Activated CD4-positive, alpha-beta memory T cell treated with anti-CD3 and anti-CD28 coated beads for 36 hours (primary cell): ENCODE data around the gene EIF5. TPM values are rescaled to one million over a fixed set of nuclear protein-coding genes. Genes with fewer than 3 reads are reported as not detected.

ENCODE experiments used
- CTCF ChIA-PET: fragments of 350-600 bp; sonication (Branson Sonifier 250); formaldehyde crosslinking; loops from one replicate; lab custom pipeline; 2021; ENCODE audit warnings: antibody characterized with exemption, inconsistent platforms; lab: Charles Lee
- POLR2A ChIA-PET: fragments of 350-600 bp; sonication (Branson Sonifier 250); formaldehyde crosslinking; loops from one replicate; lab custom pipeline; 2021; ENCODE audit warnings: antibody characterized with exemption; lab: Charles Lee
- DNase-seq: peaks from one replicate; pipeline ENCODE4 v3.0.0-alpha.2; 2020
- H3K27ac Mint-ChIP-seq: one replicate; pipeline ENCODE4 v1.8.0; 2021; ENCODE audit warnings: mixed read lengths
- H3K27me3 Mint-ChIP-seq: one replicate; pipeline ENCODE4 v1.8.0; 2021; ENCODE audit warnings: mixed read lengths
- H3K36me3 Mint-ChIP-seq: one replicate; pipeline ENCODE4 v1.8.0; 2021; ENCODE audit warnings: mixed read lengths
- H3K4me1 Mint-ChIP-seq: one replicate; pipeline ENCODE4 v1.8.0; 2021; ENCODE audit warnings: low read depth, mixed read lengths
- H3K4me3 Mint-ChIP-seq: one replicate; pipeline ENCODE4 v1.8.0; 2021; ENCODE audit warnings: mild to moderate bottlenecking, mixed read lengths
- H3K9me3 Mint-ChIP-seq: one replicate; pipeline ENCODE4 v1.8.0; 2021; ENCODE audit warnings: mixed read lengths
- intact Hi-C: fragments of 100-400 bp; cut with micrococcal nuclease; formaldehyde crosslinking; loops from one replicate; pipeline ENCODE4 v1.15.1; 2023
- total RNA-seq, 2 experiments: library from RNA; stranded (reverse); gene quantifications; one replicate each; pipeline ENCODE4 v1.2.3, GENCODE V29; 2021

EIF5 gene
- total RNA-seq, 2 experiments from 2014 or later = 192 to 196 TPM

- no peak for DNase-seq
- intact Hi-C loops = no loop called here
- ChIA-PET POLR2A (no interaction called here), CTCF (interaction anchor here (1.2 to 9.3 kb wide), 5 partner anchors 9 to 218 kb away, joined by 3 to 101 read pairs (median 5); no protein-coding TSS in a partner anchor)
- H3K4me3 Mint-ChIP-seq = no peak overlapping the region
- H3K9me3 Mint-ChIP-seq = no peaks in the 10 kb centered on the region
- H3K36me3 Mint-ChIP-seq = no peaks in the 10 kb centered on the region
- H3K4me1 Mint-ChIP-seq = peaks cover 4% of the 10 kb centered on the region
- peaks cover 18% of the 10 kb centered on the region for H3K27me3 Mint-ChIP-seq
- no peak overlapping the region for H3K27ac Mint-ChIP-seq
Observed at GRCh38 chr14:103293465-103293864, 40.6 kb upstream of the EIF5 start.

- H3K9me3 Mint-ChIP-seq = no peaks in the 10 kb centered on the region
Observed at GRCh38 chr14:103294091-103294490, 39.9 kb upstream of the EIF5 start.

GRCh38 chr14:103296007-103296406 is 38.0 kb upstream of the EIF5 start:
- ChIA-PET CTCF (interaction anchor here (0.6 to 1.4 kb wide), 4 partner anchors 86 to 642 kb away, joined by 3 to 6 read pairs (median 4); no protein-coding TSS in a partner anchor), POLR2A (interaction anchor here (0.6 to 0.7 kb wide), 2 partner anchors 217 to 417 kb away, joined by 3 to 6 read pairs; no protein-coding TSS in a partner anchor)
- DNase-seq = no peak
- no peak overlapping the region for H3K27ac Mint-ChIP-seq
- no peak overlapping the region for H3K4me3 Mint-ChIP-seq
- no peaks in the 10 kb centered on the region for H3K36me3 Mint-ChIP-seq
- H3K27me3 Mint-ChIP-seq = peaks cover 15% of the 10 kb centered on the region
- H3K9me3 Mint-ChIP-seq = no peaks in the 10 kb centered on the region
- intact Hi-C loops = no loop called here
- peaks cover 4% of the 10 kb centered on the region for H3K4me1 Mint-ChIP-seq

More at GRCh38 chr14:103294091-103294490, 39.9 kb upstream of the EIF5 start:
- Mint-ChIP-seq H3K27ac (no peak overlapping the region), H3K36me3 (no peaks in the 10 kb centered on the region), H3K27me3 (peaks cover 15% of the 10 kb centered on the region), H3K4me1 (peaks cover 4% of the 10 kb centered on the region), H3K4me3 (no peak overlapping the region)
- ChIA-PET CTCF (interaction anchor here (1.0 to 5.7 kb wide), 3 partner anchors 189 to 218 kb away, joined by 4 to 34 read pairs (median 19); no protein-coding TSS in a partner anchor), POLR2A (no interaction called here)
- intact Hi-C loops = no loop called here
- no peak for DNase-seq

- H3K27me3 Mint-ChIP-seq = peaks cover 15% of the 10 kb centered on the region
- ChIA-PET CTCF (interaction anchor here (1.4 kb wide), 1 partner anchor 192 kb away, joined by 6 read pairs; no protein-coding TSS in a partner anchor), POLR2A (no interaction called here)
- H3K4me3 Mint-ChIP-seq = no peak overlapping the region
- H3K27ac Mint-ChIP-seq = no peak overlapping the region
- DNase-seq = no peak
- H3K4me1 Mint-ChIP-seq = peaks cover 4% of the 10 kb centered on the region
- no peaks in the 10 kb centered on the region for H3K9me3 Mint-ChIP-seq
- H3K36me3 Mint-ChIP-seq = no peaks in the 10 kb centered on the region
- intact Hi-C loops = no loop called here
Observed at GRCh38 chr14:103296987-103297386, 37.0 kb upstream of the EIF5 start.

- POLR2A ChIA-PET = no interaction called here
- Mint-ChIP-seq H3K27ac (no peak overlapping the region), H3K36me3 (no peaks in the 10 kb centered on the region), H3K9me3 (no peaks in the 10 kb centered on the region), H3K27me3 (peaks cover 6% of the 10 kb centered on the region), H3K4me1 (no peaks in the 10 kb centered on the region), H3K4me3 (no peak overlapping the region)
- DNase-seq = no peak
- CTCF ChIA-PET = no interaction called here
- intact Hi-C loops = no loop called here
Observed at GRCh38 chr14:103298620-103299019, 35.4 kb upstream of the EIF5 start.

GRCh38 chr14:103301512-103302354 is 32.3 kb upstream of the EIF5 start:
- no peaks in the 10 kb centered on the region for H3K4me1 Mint-ChIP-seq
- ChIA-PET CTCF (interaction anchor here (1.9 kb wide), 1 partner anchor 9 kb away, joined by 5 read pairs; no protein-coding TSS in a partner anchor), POLR2A (no interaction called here)
- H3K36me3 Mint-ChIP-seq = no peaks in the 10 kb centered on the region
- no peak overlapping the region for H3K27ac Mint-ChIP-seq
- no peaks in the 10 kb centered on the region for H3K9me3 Mint-ChIP-seq
- intact Hi-C loops = no loop called here
- peaks cover 7% of the 10 kb centered on the region for H3K27me3 Mint-ChIP-seq
- DNase-seq = no peak
- no peak overlapping the region for H3K4me3 Mint-ChIP-seq

- intact Hi-C loops = no loop called here
- Mint-ChIP-seq H3K27ac (no peak overlapping the region), H3K4me3 (no peak overlapping the region), H3K27me3 (peaks cover 7% of the 10 kb centered on the region), H3K4me1 (no peaks in the 10 kb centered on the region), H3K9me3 (no peaks in the 10 kb centered on the region), H3K36me3 (no peaks in the 10 kb centered on the region)
- ChIA-PET CTCF (interaction anchor here (1.9 kb wide), 1 partner anchor 10 kb away, joined by 5 read pairs; no protein-coding TSS in a partner anchor), POLR2A (no interaction called here)
- DNase-seq = no peak
Observed at GRCh38 chr14:103302966-103303365, 31.1 kb upstream of the EIF5 start.

GRCh38 chr14:103304706-103305105 is 29.3 kb upstream of the EIF5 start:
- POLR2A ChIA-PET = no interaction called here
- CTCF ChIA-PET = no interaction called here
- intact Hi-C loops = no loop called here
- DNase-seq = no peak
- Mint-ChIP-seq H3K4me3 (no peak overlapping the region), H3K27ac (no peak overlapping the region), H3K27me3 (peaks cover 7% of the 10 kb centered on the region), H3K9me3 (no peaks in the 10 kb centered on the region), H3K4me1 (no peaks in the 10 kb centered on the region), H3K36me3 (no peaks in the 10 kb centered on the region)

- ChIA-PET CTCF (interaction anchor here (1.2 kb wide), 1 partner anchor 204 kb away, joined by 4 read pairs; no protein-coding TSS in a partner anchor), POLR2A (no interaction called here)
- Mint-ChIP-seq H3K9me3 (no peaks in the 10 kb centered on the region), H3K36me3 (no peaks in the 10 kb centered on the region), H3K27ac (no peak overlapping the region), H3K27me3 (peaks cover 7% of the 10 kb centered on the region), H3K4me3 (no peak overlapping the region), H3K4me1 (no peaks in the 10 kb centered on the region)
- intact Hi-C loops = no loop called here
- DNase-seq = no peak
Observed at GRCh38 chr14:103308717-103309616, 25.1 kb upstream of the EIF5 start.

- H3K27ac Mint-ChIP-seq = no peak overlapping the region
- intact Hi-C loops = no loop called here
- no peaks in the 10 kb centered on the region for H3K36me3 Mint-ChIP-seq
- no peaks in the 10 kb centered on the region for H3K9me3 Mint-ChIP-seq
- no peaks in the 10 kb centered on the region for H3K4me1 Mint-ChIP-seq
- DNase-seq = no peak
- ChIA-PET CTCF (interaction anchor here (1.2 kb wide), 1 partner anchor 206 kb away, joined by 4 read pairs; no protein-coding TSS in a partner anchor), POLR2A (no interaction called here)
- peaks cover 2% of the 10 kb centered on the region for H3K27me3 Mint-ChIP-seq
- H3K4me3 Mint-ChIP-seq = no peak overlapping the region
Observed at GRCh38 chr14:103310576-103311095, 23.4 kb upstream of the EIF5 start.

- POLR2A ChIA-PET = no interaction called here
- intact Hi-C loops = no loop called here
- CTCF ChIA-PET = no interaction called here
Observed at GRCh38 chr14:103311171-103311997, 22.7 kb upstream of the EIF5 start.

More at GRCh38 chr14:103311171-103311997, 22.7 kb upstream of the EIF5 start:
- Mint-ChIP-seq H3K4me3 (no peak overlapping the region), H3K9me3 (no peaks in the 10 kb centered on the region), H3K27me3 (no peaks in the 10 kb centered on the region), H3K4me1 (no peaks in the 10 kb centered on the region), H3K36me3 (no peaks in the 10 kb centered on the region), H3K27ac (no peak overlapping the region)
- no peak for DNase-seq
